GM10266 (cell line): ENCODE data around the gene TLNRD1.

Source experiments
- DNase-seq: peaks from one replicate; pipeline ENCODE4 v3.0.0; 2012; ENCODE audit errors: extremely low spot score
- CTCF ChIP-seq: IDR thresholded peaks from 2 replicates; pipeline ENCODE4 v1.5.1; 2012; ENCODE audit warnings: mild to moderate bottlenecking, low read depth; ENCODE audit not compliant: control insufficient read depth, insufficient read depth; ENCODE audit errors: missing control alignments

The TLNRD1 gene

GRCh38 chr15:81050805-81051204 is 50.1 kb downstream of the TLNRD1 start:
- DNase-seq, result no peak
- TF ChIP-seq CTCF, result no peak

GRCh38 chr15:81052046-81052445 is 51.3 kb downstream of the TLNRD1 start:
- no peak for DNase-seq
- no peak for TF ChIP-seq CTCF

GRCh38 chr15:81053621-81054020 is 52.9 kb downstream of the TLNRD1 start:
- no peak for TF ChIP-seq CTCF
- no peak for DNase-seq

- TF ChIP-seq CTCF, result no peak
- DNase-seq, result no peak
Measured at GRCh38 chr15:81054236-81054635, 53.5 kb downstream of the TLNRD1 start.
